DND-41 (cell line): ENCODE results near the gene FJX1.

Source experiments
- EZH2 ChIP-seq: IDR thresholded peaks from 3 replicates; pipeline ENCODE4 v1.6.1; 2012; ENCODE audit warnings: borderline replicate concordance, low read depth, mild to moderate bottlenecking, moderate library complexity, low read length, inconsistent platforms; ENCODE audit not compliant: severe bottlenecking
- TF ChIP-seq, protein P1 (sequence below): IDR thresholded peaks from 2 replicates; pipeline ENCODE4 v1.5.1; 2012; ENCODE audit warnings: borderline replicate concordance, low read length, moderate library complexity, mild to moderate bottlenecking; ENCODE audit not compliant: poor library complexity, severe bottlenecking; ENCODE audit errors: extremely low read depth

DNA sequence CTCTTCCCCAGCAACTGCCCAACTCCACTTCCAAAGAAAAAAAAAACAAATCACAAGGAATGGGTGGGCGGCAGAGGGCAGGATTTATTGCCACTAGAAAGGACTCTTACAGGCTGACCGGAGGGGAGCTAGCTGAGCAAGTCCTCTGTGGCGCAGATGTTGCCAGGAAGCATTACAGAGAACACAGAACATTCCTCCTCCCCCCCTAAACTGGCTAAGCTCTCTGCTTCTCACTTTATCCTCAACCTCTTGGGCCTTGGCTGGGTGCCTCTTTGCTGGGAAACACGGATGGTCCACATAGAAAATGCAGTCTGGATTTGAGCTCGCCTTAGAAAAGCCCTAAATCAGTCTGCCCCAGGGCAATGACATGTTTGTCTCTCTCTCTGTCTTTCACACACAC, 12.6 kb upstream of the FJX1 start:
- TF ChIP-seq, protein P1, sequence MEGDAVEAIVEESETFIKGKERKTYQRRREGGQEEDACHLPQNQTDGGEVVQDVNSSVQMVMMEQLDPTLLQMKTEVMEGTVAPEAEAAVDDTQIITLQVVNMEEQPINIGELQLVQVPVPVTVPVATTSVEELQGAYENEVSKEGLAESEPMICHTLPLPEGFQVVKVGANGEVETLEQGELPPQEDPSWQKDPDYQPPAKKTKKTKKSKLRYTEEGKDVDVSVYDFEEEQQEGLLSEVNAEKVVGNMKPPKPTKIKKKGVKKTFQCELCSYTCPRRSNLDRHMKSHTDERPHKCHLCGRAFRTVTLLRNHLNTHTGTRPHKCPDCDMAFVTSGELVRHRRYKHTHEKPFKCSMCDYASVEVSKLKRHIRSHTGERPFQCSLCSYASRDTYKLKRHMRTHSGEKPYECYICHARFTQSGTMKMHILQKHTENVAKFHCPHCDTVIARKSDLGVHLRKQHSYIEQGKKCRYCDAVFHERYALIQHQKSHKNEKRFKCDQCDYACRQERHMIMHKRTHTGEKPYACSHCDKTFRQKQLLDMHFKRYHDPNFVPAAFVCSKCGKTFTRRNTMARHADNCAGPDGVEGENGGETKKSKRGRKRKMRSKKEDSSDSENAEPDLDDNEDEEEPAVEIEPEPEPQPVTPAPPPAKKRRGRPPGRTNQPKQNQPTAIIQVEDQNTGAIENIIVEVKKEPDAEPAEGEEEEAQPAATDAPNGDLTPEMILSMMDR, result no peak
- TF ChIP-seq EZH2, result no peak
